ENCODE measurements around the gene CCBE1.
"Not testable (repeated sequence)": the region's sequence is repeated elsewhere in the genome, so short reads cannot be mapped to it uniquely, and the experiment has no call there.

The CCBE1 gene

GRCh38 chr18:59714096-59714495, 16.9 kb upstream of the CCBE1 start:
- not testable (repeated sequence) for DNase-seq

GRCh38 chr18:59712311-59712710, 15.1 kb upstream of the CCBE1 start:
- no peak for DNase-seq

GRCh38 chr18:59708988-59709387, 11.8 kb upstream of the CCBE1 start:
- no peak for DNase-seq

- no peak for DNase-seq
These were observed 10.1 kb upstream of the CCBE1 start for GRCh38 chr18:59707306-59707705.

- DNase-seq = no peak
These were observed 9.3 kb upstream of the CCBE1 start for GRCh38 chr18:59706499-59706898.

- DNase-seq = no peak
These were observed 7.9 kb upstream of the CCBE1 start for GRCh38 chr18:59705145-59705544.

- DNase-seq = no peak
These were observed 6.9 kb upstream of the CCBE1 start for GRCh38 chr18:59704146-59704545.

GRCh38 chr18:59701272-59701671, 4.0 kb upstream of the CCBE1 start:
- DNase-seq = no peak

- DNase-seq = no peak
These were observed 3.3 kb upstream of the CCBE1 start for GRCh38 chr18:59700535-59700967.

- DNase-seq = no peak
These were observed 2.7 kb upstream of the CCBE1 start for GRCh38 chr18:59699750-59700534.

- no peak for DNase-seq
These were observed 1.8 kb upstream of the CCBE1 start for GRCh38 chr18:59699061-59699460.

- no peak for DNase-seq
These were observed 650 bp downstream of the CCBE1 start for GRCh38 chr18:59696311-59697235.

GRCh38 chr18:59695551-59695950, 1.7 kb downstream of the CCBE1 start:
- DNase-seq = no peak

GRCh38 chr18:59694824-59695223, 2.4 kb downstream of the CCBE1 start:
- DNase-seq = no peak

- no peak for DNase-seq
These were observed 5.2 kb downstream of the CCBE1 start for GRCh38 chr18:59691996-59692395.

- DNase-seq = no peak
These were observed 6.2 kb downstream of the CCBE1 start for GRCh38 chr18:59690996-59691395.

GRCh38 chr18:59690186-59690982, 6.8 kb downstream of the CCBE1 start:
- no peak for DNase-seq

- DNase-seq = no peak
These were observed 7.5 kb downstream of the CCBE1 start for GRCh38 chr18:59689756-59690155.

GRCh38 chr18:59686260-59686659, 11.0 kb downstream of the CCBE1 start:
- no peak for DNase-seq

GRCh38 chr18:59685501-59685900, 11.7 kb downstream of the CCBE1 start:
- no peak for DNase-seq

GRCh38 chr18:59684777-59685176, 12.4 kb downstream of the CCBE1 start:
- DNase-seq = no peak

GRCh38 chr18:59681521-59682004, 15.7 kb downstream of the CCBE1 start:
- no peak for DNase-seq

GRCh38 chr18:59681051-59681450, 16.2 kb downstream of the CCBE1 start:
- DNase-seq = no peak

All from retina (tissue), 1 donor.